Erythroblast (primary cell): ENCODE measurements around the gene SHOX.

Source experiments
- GATA1 ChIP-seq: IDR thresholded peaks from 2 replicates; pipeline ENCODE4 v1.6.1; 2011; ENCODE audit warnings: low read depth, mild to moderate bottlenecking, control low read depth, low read length, moderate library complexity
- POLR2A ChIP-seq: IDR thresholded peaks from 2 replicates; pipeline ENCODE4 v1.6.1; 2011; ENCODE audit warnings: mild to moderate bottlenecking, low read length

DNA sequence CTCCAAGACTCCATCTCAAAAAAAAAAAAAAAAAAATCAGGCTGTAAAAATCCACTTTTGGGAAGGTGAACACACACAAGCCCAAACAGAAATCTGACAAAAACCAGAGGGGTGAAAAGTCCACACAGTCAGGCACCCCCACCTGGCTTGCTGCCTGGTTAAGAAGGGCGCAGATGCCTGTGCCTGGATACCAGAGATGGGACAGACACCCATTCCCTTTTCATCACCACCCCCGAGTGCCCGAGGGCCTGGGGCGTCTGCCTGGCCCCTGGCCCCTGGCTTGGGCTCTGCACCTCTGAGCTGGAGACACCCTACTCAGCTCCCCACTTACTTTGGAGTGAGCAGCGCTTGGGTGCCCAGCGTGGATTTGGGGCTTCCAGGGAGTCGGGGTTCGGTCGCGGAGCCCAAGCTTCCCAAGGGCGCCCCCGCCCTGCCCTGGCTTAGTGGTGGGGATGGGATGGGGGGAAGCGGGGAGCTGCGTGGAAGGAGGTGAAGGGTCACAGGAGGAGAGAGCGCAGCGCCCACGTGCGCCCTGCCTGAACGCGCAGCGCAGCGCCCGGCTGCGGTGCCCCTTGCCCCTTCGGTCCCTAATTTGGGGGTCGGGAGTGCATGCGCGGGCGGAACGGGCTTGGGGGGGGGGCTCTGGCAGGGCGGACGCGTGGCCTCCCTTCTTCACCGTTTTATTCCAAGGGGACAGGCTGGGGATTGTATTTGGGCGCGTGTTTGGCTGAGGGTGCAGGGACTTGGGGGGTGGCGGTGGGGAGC is 11.3 kb downstream of the SHOX start:
- TF ChIP-seq POLR2A = no peak
- no peak for TF ChIP-seq GATA1
